ENCODE data around the gene NR2F1. TPM values are rescaled to one million over a fixed set of nuclear protein-coding genes. Genes with fewer than 3 reads are reported as not detected.

Gene NR2F1
- total and polyA plus RNA-seq, 7 donors, result 0.39 to 1.4 (median 1.2) TPM

DNA sequence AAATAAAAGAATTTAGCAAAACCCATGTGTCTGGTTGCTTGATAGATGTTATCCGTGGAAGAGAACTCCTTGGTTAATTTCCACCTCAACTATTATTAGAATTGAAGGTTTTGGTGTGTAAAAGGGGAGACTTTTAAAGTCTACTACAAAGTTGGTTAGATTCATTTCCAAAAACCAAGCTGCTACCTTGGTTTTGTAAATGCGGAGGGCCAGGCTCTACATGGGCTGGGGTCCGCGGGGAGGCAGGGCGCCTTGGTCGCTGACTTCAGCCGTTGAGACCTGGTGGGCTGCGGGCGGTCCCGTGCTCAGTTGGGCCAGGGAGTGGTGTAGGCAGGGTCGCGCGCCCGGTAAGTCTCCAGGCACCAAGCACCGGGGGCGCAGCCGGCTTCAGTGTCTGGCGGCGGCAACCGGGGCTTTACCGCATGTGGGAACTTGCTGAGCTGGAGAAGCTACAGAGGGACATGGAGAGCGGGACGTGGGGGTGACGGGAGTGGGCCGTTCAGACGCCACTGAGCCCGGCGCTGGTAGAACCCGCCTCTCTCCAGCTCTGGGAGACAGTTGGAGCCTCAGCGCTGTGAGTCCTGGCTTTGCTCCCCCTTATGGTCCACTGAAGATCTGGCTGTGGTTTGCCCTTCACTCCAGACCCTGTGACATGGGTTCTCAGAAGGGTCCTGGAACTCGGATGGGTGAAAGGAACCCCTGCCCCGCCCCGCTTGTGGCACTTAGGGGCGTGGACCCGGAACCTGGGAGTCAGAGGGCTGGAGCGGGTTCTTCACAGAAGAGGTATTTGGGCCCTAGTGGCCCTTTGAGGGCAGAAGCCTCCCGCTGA, 11.8 kb downstream of the NR2F1 start:
- no peak overlapping the region for H3K4me3 ChIP-seq
- H3K27me3 ChIP-seq (ENCODE audit: insufficient read depth in 3 of 3, low read length in 2 of 3), result peaks cover 0 to 56% (median 8%) of the 10 kb centered on the region in 3 donors
- H3K36me3 ChIP-seq (ENCODE audit: insufficient read depth in 1 of 2, low read depth in 1 of 2), result no peaks in the 10 kb centered on the region
- H3K4me1 ChIP-seq, result no peaks in the 10 kb centered on the region
- 66 to 76% (median 74%) methylated on average over 32 to 37 of the region's 37 CpGs for WGBS, 3 donors
- no peak overlapping the region for H3K27ac ChIP-seq
- DNase-seq (peak in 1 of 2 donors; percentile 48), ATAC-seq (no peak)
- intact Hi-C loops (cut with DNase I), result no loop called here
- no peaks in the 10 kb centered on the region for H3K9me3 ChIP-seq
- TF ChIP-seq, protein P1, sequence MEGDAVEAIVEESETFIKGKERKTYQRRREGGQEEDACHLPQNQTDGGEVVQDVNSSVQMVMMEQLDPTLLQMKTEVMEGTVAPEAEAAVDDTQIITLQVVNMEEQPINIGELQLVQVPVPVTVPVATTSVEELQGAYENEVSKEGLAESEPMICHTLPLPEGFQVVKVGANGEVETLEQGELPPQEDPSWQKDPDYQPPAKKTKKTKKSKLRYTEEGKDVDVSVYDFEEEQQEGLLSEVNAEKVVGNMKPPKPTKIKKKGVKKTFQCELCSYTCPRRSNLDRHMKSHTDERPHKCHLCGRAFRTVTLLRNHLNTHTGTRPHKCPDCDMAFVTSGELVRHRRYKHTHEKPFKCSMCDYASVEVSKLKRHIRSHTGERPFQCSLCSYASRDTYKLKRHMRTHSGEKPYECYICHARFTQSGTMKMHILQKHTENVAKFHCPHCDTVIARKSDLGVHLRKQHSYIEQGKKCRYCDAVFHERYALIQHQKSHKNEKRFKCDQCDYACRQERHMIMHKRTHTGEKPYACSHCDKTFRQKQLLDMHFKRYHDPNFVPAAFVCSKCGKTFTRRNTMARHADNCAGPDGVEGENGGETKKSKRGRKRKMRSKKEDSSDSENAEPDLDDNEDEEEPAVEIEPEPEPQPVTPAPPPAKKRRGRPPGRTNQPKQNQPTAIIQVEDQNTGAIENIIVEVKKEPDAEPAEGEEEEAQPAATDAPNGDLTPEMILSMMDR (IDR thresholded peaks at IDR 0.05), result no peak

DNA sequence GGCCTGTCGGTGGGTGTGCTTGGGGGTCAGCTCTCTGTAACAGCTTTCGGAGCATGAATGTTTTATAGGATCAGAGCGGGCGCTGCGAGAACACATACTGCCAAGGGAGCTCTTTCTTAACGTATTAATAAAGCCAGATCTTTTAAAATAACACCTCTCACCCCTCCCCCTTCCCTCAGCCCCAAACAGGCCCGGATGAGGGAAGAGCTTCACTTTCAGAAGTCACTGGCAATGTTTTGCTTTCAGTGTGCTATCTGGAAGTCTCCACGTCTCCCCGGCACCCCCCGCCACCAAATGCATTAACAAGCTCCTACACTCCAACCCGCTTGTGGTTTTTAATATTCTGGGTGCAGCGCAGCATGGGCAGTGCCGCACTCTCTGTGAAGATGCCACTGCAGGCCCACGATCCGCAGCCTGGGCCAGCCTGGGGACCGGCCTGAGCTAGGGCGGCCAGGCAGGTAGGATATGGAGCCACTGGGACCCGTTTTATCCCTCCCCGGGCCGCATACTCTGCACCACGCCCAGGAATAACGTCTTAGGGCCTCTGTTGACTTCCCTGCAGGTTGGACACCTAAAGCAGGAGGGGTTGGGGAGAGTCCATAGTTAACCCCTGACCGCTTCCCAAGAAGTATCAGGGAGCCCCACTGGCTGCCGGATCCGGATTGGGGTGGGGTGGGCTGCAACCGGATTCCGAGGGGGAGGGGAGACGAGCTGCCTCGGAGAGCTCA, 12.6 kb downstream of the NR2F1 start:
- DNase-seq (no peak), ATAC-seq (no peak)
- H3K9me3 ChIP-seq, result no peaks in the 10 kb centered on the region
- WGBS, 3 donors, result 72 to 77% (median 72%) methylated on average over 29 of the region's 29 CpGs
- TF ChIP-seq, protein P1 (IDR thresholded peaks at IDR 0.05), result no peak
- H3K4me1 ChIP-seq, result no peaks in the 10 kb centered on the region
- intact Hi-C loops (cut with DNase I), result no loop called here
- H3K27ac ChIP-seq, result no peak overlapping the region
- peaks cover 0 to 64% (median 8%) of the 10 kb centered on the region in 3 donors for H3K27me3 ChIP-seq (ENCODE audit: insufficient read depth in 3 of 3, low read length in 2 of 3)
- no peaks in the 10 kb centered on the region for H3K36me3 ChIP-seq (ENCODE audit: insufficient read depth in 1 of 2, low read depth in 1 of 2)
- no peak overlapping the region for H3K4me3 ChIP-seq

DNA sequence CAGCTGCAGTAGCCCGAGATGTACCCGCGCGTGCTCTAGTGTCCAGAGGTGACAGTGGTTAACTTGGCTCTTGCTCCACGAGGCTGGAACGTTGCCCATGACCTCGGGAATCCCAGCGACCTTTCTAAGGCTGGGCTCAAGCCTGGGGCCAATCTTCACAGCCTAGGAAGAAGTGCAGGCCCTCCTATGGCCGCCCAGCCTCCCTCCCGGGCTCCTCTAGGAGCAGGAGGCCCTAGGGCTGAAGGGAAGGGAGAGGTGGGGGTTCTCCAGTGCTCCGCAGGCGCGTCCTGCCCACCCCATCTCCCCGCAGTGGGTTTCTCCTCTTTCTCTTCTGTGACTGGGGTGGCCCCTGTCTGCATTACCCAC, 13.3 kb downstream of the NR2F1 start:
- 47 to 50% (median 48%) methylated on average over 14 of the region's 14 CpGs for WGBS, 3 donors
- no peak overlapping the region for H3K4me3 ChIP-seq
- intact Hi-C loops (cut with DNase I), result no loop called here
- no peak for ATAC-seq
- no peaks in the 10 kb centered on the region for H3K4me1 ChIP-seq
- TF ChIP-seq, protein P1 (IDR thresholded peaks at IDR 0.05), result no peak
- H3K27ac ChIP-seq, result no peak overlapping the region
- H3K36me3 ChIP-seq (ENCODE audit: insufficient read depth in 1 of 2, low read depth in 1 of 2), result no peaks in the 10 kb centered on the region
- no peaks in the 10 kb centered on the region for H3K9me3 ChIP-seq
- DNase-seq, result no peak
- peaks cover 3 to 71% (median 8%) of the 10 kb centered on the region in 3 donors for H3K27me3 ChIP-seq (ENCODE audit: insufficient read depth in 3 of 3, low read length in 2 of 3)

DNA sequence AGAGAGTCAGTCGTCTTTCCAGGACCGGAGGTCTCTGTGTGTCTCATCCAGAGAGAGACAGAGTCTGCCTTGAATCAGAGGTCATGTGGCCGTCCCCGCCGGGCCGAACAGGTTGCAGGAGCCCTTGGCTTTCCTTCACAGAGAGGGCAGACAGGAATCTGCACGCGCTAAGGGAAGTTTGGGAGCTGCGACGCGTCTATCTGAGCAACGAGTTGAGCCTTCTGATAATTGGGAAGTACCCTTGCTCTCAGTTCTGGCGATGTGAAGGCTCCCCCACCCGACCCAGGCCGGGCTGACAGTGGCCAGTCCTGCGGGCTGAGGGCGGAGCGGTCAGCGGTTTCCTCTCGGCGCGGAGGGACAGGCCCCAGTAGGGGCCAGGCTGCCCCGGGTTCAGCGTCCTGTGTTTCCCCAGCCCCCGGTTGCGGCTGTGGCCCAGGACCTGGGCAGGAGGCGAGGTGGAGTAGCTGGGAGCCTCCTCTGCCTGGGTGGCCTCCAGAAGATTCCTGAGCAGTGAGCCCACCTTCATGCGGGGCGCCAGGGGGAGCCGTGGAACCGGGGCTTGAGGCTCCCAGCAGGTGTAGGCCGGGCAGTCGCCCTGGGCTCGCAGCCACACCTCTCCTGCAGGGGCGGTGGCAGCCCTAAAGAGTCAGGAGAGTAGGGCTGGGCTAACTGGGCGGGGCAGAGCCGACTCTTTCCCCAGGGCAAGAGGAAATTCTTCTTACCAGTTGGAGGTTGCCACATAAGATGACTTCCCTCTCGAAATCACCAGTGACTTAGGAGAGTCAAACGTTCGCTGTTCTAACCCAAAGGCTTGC, 13.9 kb downstream of the NR2F1 start:
- H3K27me3 ChIP-seq (ENCODE audit: insufficient read depth in 3 of 3, low read length in 2 of 3), result peaks cover 3 to 77% (median 12%) of the 10 kb centered on the region in 3 donors
- ATAC-seq (peak in 1 of 4 donors; percentile 17), DNase-seq (peak in 1 of 2 donors; percentile 52)
- H3K4me3 ChIP-seq, result no peak overlapping the region
- H3K9me3 ChIP-seq, result no peaks in the 10 kb centered on the region
- intact Hi-C loops (cut with DNase I), result no loop called here
- H3K4me1 ChIP-seq, result no peaks in the 10 kb centered on the region
- 41 to 47% (median 46%) methylated on average over 37 to 40 of the region's 40 CpGs for WGBS, 3 donors
- TF ChIP-seq, protein P1 (IDR thresholded peaks at IDR 0.05), result no peak
- H3K36me3 ChIP-seq (ENCODE audit: insufficient read depth in 1 of 2, low read depth in 1 of 2), result no peaks in the 10 kb centered on the region
- no peak overlapping the region for H3K27ac ChIP-seq

Data from psoas muscle (tissue), 8 donors.